ENCODE results near the gene CLTA. TPM values are rescaled to one million over a fixed set of nuclear protein-coding genes. Genes with fewer than 3 reads are reported as not detected.

CLTA gene
- polyA plus RNA-seq, 1 donor, result 252 TPM

DNA sequence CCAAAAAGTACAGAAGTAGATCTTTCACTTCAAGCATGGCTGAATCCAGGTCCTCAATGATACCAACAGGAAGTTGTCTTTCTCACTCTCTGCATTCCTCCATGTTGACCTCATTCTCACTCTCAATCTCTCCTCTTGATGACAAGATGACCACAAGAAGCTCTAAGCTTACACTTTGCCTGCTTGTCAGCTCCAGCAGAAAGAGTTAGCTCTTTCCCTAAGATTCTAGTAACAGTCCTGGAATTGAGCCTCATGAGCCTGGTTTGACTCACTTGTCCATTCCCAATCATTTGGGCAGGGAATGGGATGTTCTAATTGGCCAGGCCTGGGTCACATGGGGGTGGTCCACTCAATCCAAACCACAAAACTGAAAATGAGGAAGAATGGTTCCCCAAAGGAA is 3.3 kb upstream of the CLTA start:
- Histone ChIP-seq H3K4me1 (ENCODE audit: control insufficient read depth, insufficient read depth, low read length) (peaks cover 4% of the 10 kb centered on the region), H3K4me3 (ENCODE audit: low read length) (no peak overlapping the region), H3K9me3 (ENCODE audit: control insufficient read depth, low read depth, low read length) (no peaks in the 10 kb centered on the region), H3K27me3 (ENCODE audit: control insufficient read depth, insufficient read depth, low read length) (no peaks in the 10 kb centered on the region), H3K36me3 (ENCODE audit: control insufficient read depth, insufficient read depth, low read length) (no peaks in the 10 kb centered on the region), H3K27ac (ENCODE audit: low read length) (no peak overlapping the region)
- no peak for DNase-seq

DNA sequence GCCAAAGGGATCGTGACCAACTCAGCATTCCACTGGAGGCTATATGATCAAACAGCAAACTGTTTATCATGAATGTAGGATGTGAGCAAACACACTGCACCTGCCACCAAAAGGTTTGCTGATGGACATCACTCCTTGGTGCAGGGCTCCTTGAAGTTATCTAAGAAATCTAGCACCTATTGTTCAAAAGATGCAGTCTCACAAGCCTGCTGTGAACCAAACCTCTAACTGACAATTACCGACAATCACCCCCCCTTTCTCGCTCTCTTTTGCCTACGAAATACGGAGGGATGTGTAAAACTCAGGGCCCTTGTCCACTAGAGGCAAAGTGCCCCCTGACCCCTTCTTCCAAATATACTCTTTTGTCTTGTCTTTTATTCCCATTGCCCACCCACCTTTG is 2.5 kb upstream of the CLTA start:
- no peak for DNase-seq
- Histone ChIP-seq H3K27me3 (ENCODE audit: control insufficient read depth, insufficient read depth, low read length) (no peaks in the 10 kb centered on the region), H3K27ac (ENCODE audit: low read length) (no peak overlapping the region), H3K36me3 (ENCODE audit: control insufficient read depth, insufficient read depth, low read length) (no peaks in the 10 kb centered on the region), H3K4me3 (ENCODE audit: low read length) (no peak overlapping the region), H3K9me3 (ENCODE audit: control insufficient read depth, low read depth, low read length) (no peaks in the 10 kb centered on the region), H3K4me1 (ENCODE audit: control insufficient read depth, insufficient read depth, low read length) (peaks cover 5% of the 10 kb centered on the region)
- WGBS (ENCODE audit: insufficient coverage, low lambda C conversion rate), result no CpG with 5 or more reads among the region's 5 CpGs

- Histone ChIP-seq H3K4me1 (ENCODE audit: control insufficient read depth, insufficient read depth, low read length) (peaks cover 12% of the 10 kb centered on the region), H3K9me3 (ENCODE audit: control insufficient read depth, low read depth, low read length) (no peaks in the 10 kb centered on the region), H3K36me3 (ENCODE audit: control insufficient read depth, insufficient read depth, low read length) (no peaks in the 10 kb centered on the region), H3K27ac (ENCODE audit: low read length) (peak overlapping the region; percentile 93), H3K4me3 (ENCODE audit: low read length) (peak overlapping the region; percentile 71), H3K27me3 (ENCODE audit: control insufficient read depth, insufficient read depth, low read length) (no peaks in the 10 kb centered on the region)
- WGBS (ENCODE audit: insufficient coverage, low lambda C conversion rate), result 0% methylated on average over 2 of the region's 9 CpGs
- DNase-seq, result peak; percentile 38 to 54
Measured at GRCh38 chr9:36189976-36190375, 745 bp upstream of the CLTA start.

GRCh38 chr9:36191290-36191645 is 547 bp downstream of the CLTA start:
- no peaks in the 10 kb centered on the region for H3K27me3 ChIP-seq (ENCODE audit: control insufficient read depth, insufficient read depth, low read length)
- WGBS (ENCODE audit: insufficient coverage, low lambda C conversion rate), result no CpG with 5 or more reads among the region's 18 CpGs
- peak overlapping the region; percentile 93 for H3K27ac ChIP-seq (ENCODE audit: low read length)
- H3K4me1 ChIP-seq (ENCODE audit: control insufficient read depth, insufficient read depth, low read length), result peaks cover 12% of the 10 kb centered on the region
- H3K36me3 ChIP-seq (ENCODE audit: control insufficient read depth, insufficient read depth, low read length), result peaks cover 2% of the 10 kb centered on the region
- no peak for DNase-seq
- H3K9me3 ChIP-seq (ENCODE audit: control insufficient read depth, low read depth, low read length), result no peaks in the 10 kb centered on the region
- peak overlapping the region; percentile 71 for H3K4me3 ChIP-seq (ENCODE audit: low read length)

- Histone ChIP-seq H3K36me3 (ENCODE audit: control insufficient read depth, insufficient read depth, low read length) (peaks cover 3% of the 10 kb centered on the region), H3K4me3 (ENCODE audit: low read length) (peak overlapping the region; percentile 71), H3K4me1 (ENCODE audit: control insufficient read depth, insufficient read depth, low read length) (peaks cover 12% of the 10 kb centered on the region), H3K27me3 (ENCODE audit: control insufficient read depth, insufficient read depth, low read length) (no peaks in the 10 kb centered on the region), H3K9me3 (ENCODE audit: control insufficient read depth, low read depth, low read length) (no peaks in the 10 kb centered on the region), H3K27ac (ENCODE audit: low read length) (peak overlapping the region; percentile 93)
- no CpG with 5 or more reads among the region's 7 CpGs for WGBS (ENCODE audit: insufficient coverage, low lambda C conversion rate)
- DNase-seq, result no peak
Measured at GRCh38 chr9:36191686-36192085, 965 bp downstream of the CLTA start.

DNA sequence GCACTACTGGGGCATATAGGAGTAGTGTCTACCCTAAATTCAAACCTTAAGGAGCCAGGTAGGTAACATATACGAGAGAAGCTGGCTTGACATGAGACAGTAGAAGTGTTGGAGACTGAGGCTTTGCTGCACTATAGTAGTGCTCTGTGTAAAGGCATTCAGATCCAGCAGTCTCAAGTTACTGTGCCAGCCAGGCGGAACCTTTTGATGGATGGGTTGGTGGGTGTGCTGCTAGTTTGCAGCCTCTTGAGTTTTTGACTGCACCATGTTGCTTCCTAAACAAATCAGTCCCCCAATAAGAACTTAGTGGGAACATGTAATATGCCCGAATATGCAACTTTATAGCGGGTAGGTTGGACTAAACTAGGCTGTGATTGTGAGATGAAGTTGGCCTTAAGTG is 1.5 kb downstream of the CLTA start:
- peaks cover 6% of the 10 kb centered on the region for H3K36me3 ChIP-seq (ENCODE audit: control insufficient read depth, insufficient read depth, low read length)
- H3K27ac ChIP-seq (ENCODE audit: low read length), result no peak overlapping the region
- no peak for DNase-seq
- no peaks in the 10 kb centered on the region for H3K9me3 ChIP-seq (ENCODE audit: control insufficient read depth, low read depth, low read length)
- H3K4me3 ChIP-seq (ENCODE audit: low read length), result peak overlapping the region; percentile 71
- no peaks in the 10 kb centered on the region for H3K27me3 ChIP-seq (ENCODE audit: control insufficient read depth, insufficient read depth, low read length)
- no CpG with 5 or more reads among the region's 4 CpGs for WGBS (ENCODE audit: insufficient coverage, low lambda C conversion rate)
- peaks cover 12% of the 10 kb centered on the region for H3K4me1 ChIP-seq (ENCODE audit: control insufficient read depth, insufficient read depth, low read length)

GRCh38 chr9:36193023-36193422 is 2.3 kb downstream of the CLTA start:
- no peak overlapping the region for H3K27ac ChIP-seq (ENCODE audit: low read length)
- WGBS (ENCODE audit: insufficient coverage, low lambda C conversion rate), result 100% methylated on average over 1 of the region's 3 CpGs
- H3K36me3 ChIP-seq (ENCODE audit: control insufficient read depth, insufficient read depth, low read length), result peaks cover 8% of the 10 kb centered on the region
- DNase-seq, result no peak
- H3K4me3 ChIP-seq (ENCODE audit: low read length), result no peak overlapping the region
- peaks cover 12% of the 10 kb centered on the region for H3K4me1 ChIP-seq (ENCODE audit: control insufficient read depth, insufficient read depth, low read length)
- H3K9me3 ChIP-seq (ENCODE audit: control insufficient read depth, low read depth, low read length), result no peaks in the 10 kb centered on the region
- no peaks in the 10 kb centered on the region for H3K27me3 ChIP-seq (ENCODE audit: control insufficient read depth, insufficient read depth, low read length)

- H3K9me3 ChIP-seq (ENCODE audit: control insufficient read depth, low read depth, low read length), result no peaks in the 10 kb centered on the region
- H3K27me3 ChIP-seq (ENCODE audit: control insufficient read depth, insufficient read depth, low read length), result no peaks in the 10 kb centered on the region
- no peak for DNase-seq
- peaks cover 12% of the 10 kb centered on the region for H3K4me1 ChIP-seq (ENCODE audit: control insufficient read depth, insufficient read depth, low read length)
- H3K36me3 ChIP-seq (ENCODE audit: control insufficient read depth, insufficient read depth, low read length), result peaks cover 21% of the 10 kb centered on the region
- H3K27ac ChIP-seq (ENCODE audit: low read length), result no peak overlapping the region
- no peak overlapping the region for H3K4me3 ChIP-seq (ENCODE audit: low read length)
- WGBS (ENCODE audit: insufficient coverage, low lambda C conversion rate), result no CpG with 5 or more reads among the region's 4 CpGs
Measured at GRCh38 chr9:36194326-36195000, 3.7 kb downstream of the CLTA start.

DNA sequence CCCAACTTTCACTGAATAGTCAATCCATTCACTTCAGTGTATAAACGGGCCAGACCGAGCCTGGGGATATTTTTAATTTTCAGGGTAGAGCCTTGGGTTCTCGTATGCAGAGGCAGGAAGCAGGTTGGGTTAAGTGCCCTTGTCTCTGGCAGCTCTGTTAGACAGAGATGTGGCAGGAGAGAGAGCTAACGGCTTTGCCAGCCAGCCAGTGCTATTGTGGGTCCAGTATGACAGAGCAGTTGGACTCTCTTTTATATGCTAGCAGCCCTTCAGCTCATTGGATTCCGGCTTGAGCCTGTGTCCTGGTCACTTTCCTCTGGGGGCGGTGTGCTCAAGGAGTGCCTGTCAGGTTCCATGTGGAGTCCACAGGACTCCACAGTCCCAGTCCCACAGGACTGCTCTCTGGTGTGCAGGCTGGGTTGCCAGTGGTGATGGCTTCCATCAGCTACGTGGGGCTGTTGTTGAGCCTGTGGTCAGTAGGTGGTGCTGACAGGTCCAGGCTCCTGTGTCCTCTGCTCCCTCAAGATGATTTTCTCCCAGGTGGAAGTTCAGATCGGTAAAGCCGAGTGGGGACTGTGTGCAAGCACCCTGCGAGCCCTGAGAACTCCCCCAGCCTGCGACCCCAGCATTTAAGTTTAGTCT is 14.3 kb downstream of the CLTA start:
- H3K36me3 ChIP-seq (ENCODE audit: control insufficient read depth, insufficient read depth, low read length), result peaks cover 94% of the 10 kb centered on the region
- peak in 1 of 2 donors; percentile 17 for DNase-seq
- WGBS (ENCODE audit: insufficient coverage, low lambda C conversion rate), result no CpG with 5 or more reads among the region's 11 CpGs

GRCh38 chr9:36207016-36207415 is 16.3 kb downstream of the CLTA start:
- H3K27me3 ChIP-seq (ENCODE audit: control insufficient read depth, insufficient read depth, low read length), result no peaks in the 10 kb centered on the region
- WGBS (ENCODE audit: insufficient coverage, low lambda C conversion rate), result no CpG with 5 or more reads among the region's 4 CpGs
- H3K9me3 ChIP-seq (ENCODE audit: control insufficient read depth, low read depth, low read length), result no peaks in the 10 kb centered on the region
- H3K4me1 ChIP-seq (ENCODE audit: control insufficient read depth, insufficient read depth, low read length), result no peaks in the 10 kb centered on the region
- no peak overlapping the region for H3K4me3 ChIP-seq (ENCODE audit: low read length)
- peaks cover 95% of the 10 kb centered on the region for H3K36me3 ChIP-seq (ENCODE audit: control insufficient read depth, insufficient read depth, low read length)
- DNase-seq, result no peak
- H3K27ac ChIP-seq (ENCODE audit: low read length), result no peak overlapping the region

More for the DNA sequence above, 14.3 kb downstream of the CLTA start:
- Histone ChIP-seq H3K27me3 (ENCODE audit: control insufficient read depth, insufficient read depth, low read length) (no peaks in the 10 kb centered on the region), H3K4me3 (ENCODE audit: low read length) (no peak overlapping the region), H3K27ac (ENCODE audit: low read length) (no peak overlapping the region), H3K9me3 (ENCODE audit: control insufficient read depth, low read depth, low read length) (no peaks in the 10 kb centered on the region), H3K4me1 (ENCODE audit: control insufficient read depth, insufficient read depth, low read length) (no peaks in the 10 kb centered on the region)

DNA sequence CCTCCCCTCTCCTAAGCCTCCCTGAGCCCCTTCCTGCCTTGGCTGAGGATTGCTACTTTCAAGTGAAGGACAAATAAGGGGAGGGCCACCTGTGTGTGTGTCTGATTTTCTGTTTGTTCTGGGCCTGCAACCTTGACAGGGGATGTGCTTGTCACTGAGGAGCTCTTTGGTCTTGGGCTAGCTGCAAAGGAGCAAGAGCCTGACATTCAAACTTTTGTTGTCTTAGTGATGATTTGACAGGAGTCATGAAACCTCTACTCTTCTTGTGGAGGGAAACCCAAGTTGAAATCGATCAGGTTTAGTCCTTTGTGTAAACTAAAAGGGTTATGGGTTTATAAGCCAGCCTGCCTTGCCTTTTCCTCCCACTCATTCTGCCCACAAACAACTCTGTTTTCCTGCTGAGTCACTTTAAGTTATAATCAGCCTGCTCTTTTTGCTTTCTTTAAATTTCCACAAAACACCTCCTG is 16.9 kb downstream of the CLTA start:
- Histone ChIP-seq H3K36me3 (ENCODE audit: control insufficient read depth, insufficient read depth, low read length) (peaks cover 95% of the 10 kb centered on the region), H3K27me3 (ENCODE audit: control insufficient read depth, insufficient read depth, low read length) (no peaks in the 10 kb centered on the region), H3K27ac (ENCODE audit: low read length) (no peak overlapping the region), H3K4me3 (ENCODE audit: low read length) (no peak overlapping the region), H3K9me3 (ENCODE audit: control insufficient read depth, low read depth, low read length) (no peaks in the 10 kb centered on the region), H3K4me1 (ENCODE audit: control insufficient read depth, insufficient read depth, low read length) (no peaks in the 10 kb centered on the region)
- no peak for DNase-seq
- no CpG with 5 or more reads among the region's 1 CpG for WGBS (ENCODE audit: insufficient coverage, low lambda C conversion rate)
